WTC11 (cell line): ENCODE results near the gene AK3. TPM values are rescaled to one million over a fixed set of nuclear protein-coding genes. Genes with fewer than 3 reads are reported as not detected.

Experiments
- ATAC-seq: fragments of 200-7000 bp; cut with Tn5 transposase; 2 replicates; pipeline ENCODE4 v1.10.0; 2021; ENCODE audit warnings: mild to moderate bottlenecking, moderate library complexity
- CTCF ChIA-PET: fragments of 300-600 bp; sonication (Branson Sonifier 250); formaldehyde crosslinking; loops from one replicate; lab custom pipeline; 2021; ENCODE audit warnings: antibody characterized with exemption; lab: Charles Lee
- POLR2A ChIA-PET: fragments of 350-600 bp; sonication (Branson Sonifier 250); formaldehyde crosslinking; loops from one replicate; lab custom pipeline; 2021; ENCODE audit warnings: antibody characterized with exemption; lab: Charles Lee
- DNase-seq: peaks from one replicate; pipeline ENCODE4 v3.0.0; 2021; ENCODE audit warnings: low spot score
- H3K27ac Mint-ChIP-seq: 2 replicates; pipeline ENCODE4 v1.8.0; 2021; ENCODE audit warnings: mixed read lengths
- H3K27me3 Mint-ChIP-seq: 2 replicates; pipeline ENCODE4 v1.8.0; 2021; ENCODE audit warnings: low read depth, mild to moderate bottlenecking, moderate library complexity, mixed read lengths
- H3K36me3 Mint-ChIP-seq: 2 replicates; pipeline ENCODE4 v1.8.0; 2021; ENCODE audit warnings: mixed read lengths
- H3K4me1 Mint-ChIP-seq: 2 replicates; pipeline ENCODE4 v1.8.0; 2022; ENCODE audit warnings: mixed read lengths
- H3K4me3 Mint-ChIP-seq: 2 replicates; pipeline ENCODE4 v1.8.0; 2021; ENCODE audit warnings: mild to moderate bottlenecking, moderate library complexity, mixed read lengths
- H3K9me3 Mint-ChIP-seq: 2 replicates; pipeline ENCODE4 v1.8.0; 2021; ENCODE audit warnings: mixed read lengths
- ATF1 ChIP-seq: sonication (generic); formaldehyde crosslinking; IDR thresholded peaks from 2 replicates; pipeline ENCODE4 v1.8.1; 2023; ENCODE audit warnings: mild to moderate bottlenecking, moderate library complexity, missing genetic modification reagents
- ATF2 ChIP-seq: sonication (generic); formaldehyde crosslinking; IDR thresholded peaks from 2 replicates; pipeline ENCODE4 v1.8.1; 2022; ENCODE audit warnings: low read depth, missing genetic modification reagents, borderline replicate concordance
- ELF4 ChIP-seq: sonication (generic); formaldehyde crosslinking; IDR thresholded peaks from 2 replicates; pipeline ENCODE4 v1.8.1; 2022; ENCODE audit warnings: low read depth, mild to moderate bottlenecking, moderate library complexity, missing genetic modification reagents
- EMX1 ChIP-seq: fragments of 250-450 bp; sonication (Bioruptor Pico); IDR thresholded peaks from 2 replicates; pipeline ENCODE4 v1.8.0; 2021; ENCODE audit warnings: mild to moderate bottlenecking
- ESRRA ChIP-seq: sonication (generic); formaldehyde crosslinking; IDR thresholded peaks from 2 replicates; pipeline ENCODE4 v1.8.1; 2022; ENCODE audit warnings: mild to moderate bottlenecking, missing genetic modification reagents, borderline replicate concordance
- GTF2I ChIP-seq: fragments of 250-450 bp; sonication (Bioruptor Pico); conservative IDR thresholded peaks from 2 replicates; pipeline ENCODE4 v1.4.0; 2021; ENCODE audit warnings: mild to moderate bottlenecking
- MAX ChIP-seq: sonication (generic); formaldehyde crosslinking; IDR thresholded peaks from 2 replicates; pipeline ENCODE4 v1.8.0; 2022; ENCODE audit warnings: mild to moderate bottlenecking, missing genetic modification reagents
- MLX ChIP-seq: sonication (generic); formaldehyde crosslinking; IDR thresholded peaks from 2 replicates; pipeline ENCODE4 v1.8.1; 2023; ENCODE audit warnings: mild to moderate bottlenecking, missing genetic modification reagents, moderate library complexity
- NFYB ChIP-seq: sonication (generic); formaldehyde crosslinking; conservative IDR thresholded peaks from 2 replicates; pipeline ENCODE4 v1.8.0; 2022; ENCODE audit warnings: low read depth, missing genetic modification reagents
- PRRX2 ChIP-seq: fragments of 250-450 bp; sonication (Bioruptor Pico); IDR thresholded peaks from 2 replicates; pipeline ENCODE4 v1.8.0; 2021; ENCODE audit warnings: mild to moderate bottlenecking
- SMAD3 ChIP-seq: sonication (generic); formaldehyde crosslinking; IDR thresholded peaks from 2 replicates; pipeline ENCODE4 v1.8.0; 2022; ENCODE audit warnings: missing genetic modification reagents, mild to moderate bottlenecking, borderline replicate concordance
- USF1 ChIP-seq: sonication (generic); formaldehyde crosslinking; IDR thresholded peaks from 2 replicates; pipeline ENCODE4 v1.8.0; 2022; ENCODE audit warnings: mild to moderate bottlenecking, missing genetic modification reagents
- ZBTB43 ChIP-seq: sonication (generic); formaldehyde crosslinking; IDR thresholded peaks from 2 replicates; pipeline ENCODE4 v1.8.1; 2023; ENCODE audit warnings: mild to moderate bottlenecking, missing genetic modification reagents
- ZNF121 ChIP-seq: sonication (generic); formaldehyde crosslinking; IDR thresholded peaks from 2 replicates; pipeline ENCODE4 v1.8.0; 2023; ENCODE audit warnings: missing genetic modification reagents
- total RNA-seq: library from RNA; stranded (reverse); gene quantifications from 3 replicates; pipeline ENCODE4 v1.2.3, GENCODE V29; 2021
- TF ChIP-seq, protein P1 (sequence below): sonication (generic); formaldehyde crosslinking; IDR thresholded peaks from 2 replicates; pipeline ENCODE4 v1.8.0; 2023; ENCODE audit warnings: missing genetic modification reagents, mild to moderate bottlenecking, borderline replicate concordance
- TF ChIP-seq, protein P2 (sequence below): fragments of 250-450 bp; sonication (Bioruptor Pico); conservative IDR thresholded peaks from 2 replicates; pipeline ENCODE4 v1.9.0; 2021; ENCODE audit warnings: mild to moderate bottlenecking
- TF ChIP-seq, protein P3 (sequence below): sonication (generic); formaldehyde crosslinking; conservative IDR thresholded peaks from 2 replicates; pipeline ENCODE4 v1.8.1; 2023; ENCODE audit warnings: mild to moderate bottlenecking, low read depth, missing genetic modification reagents, moderate library complexity
- TF ChIP-seq, protein P4 (sequence below): sonication (generic); formaldehyde crosslinking; IDR thresholded peaks from 2 replicates; pipeline ENCODE4 v1.8.0; 2022; ENCODE audit warnings: mild to moderate bottlenecking, missing genetic modification reagents

Gene AK3
- total RNA-seq, 1 experiment from 2014 or later: 28.5 TPM

- CTCF ChIA-PET: no interaction called here
- no peak for DNase-seq
- no peak overlapping the region for H3K4me3 Mint-ChIP-seq
- no peaks in the 10 kb centered on the region for H3K27me3 Mint-ChIP-seq
- H3K27ac Mint-ChIP-seq: no peak overlapping the region; the same call in 1 of the 2 replicates
- peaks cover 41% of the 10 kb centered on the region for H3K36me3 Mint-ChIP-seq
- no peak for ATAC-seq
- peaks cover 7% of the 10 kb centered on the region for H3K9me3 Mint-ChIP-seq
- no peak for TF ChIP-seq ATF2 (CRISPR knock-in tag)
- TF ChIP-seq ESRRA (CRISPR knock-in tag): no peak
- TF ChIP-seq, protein P1, sequence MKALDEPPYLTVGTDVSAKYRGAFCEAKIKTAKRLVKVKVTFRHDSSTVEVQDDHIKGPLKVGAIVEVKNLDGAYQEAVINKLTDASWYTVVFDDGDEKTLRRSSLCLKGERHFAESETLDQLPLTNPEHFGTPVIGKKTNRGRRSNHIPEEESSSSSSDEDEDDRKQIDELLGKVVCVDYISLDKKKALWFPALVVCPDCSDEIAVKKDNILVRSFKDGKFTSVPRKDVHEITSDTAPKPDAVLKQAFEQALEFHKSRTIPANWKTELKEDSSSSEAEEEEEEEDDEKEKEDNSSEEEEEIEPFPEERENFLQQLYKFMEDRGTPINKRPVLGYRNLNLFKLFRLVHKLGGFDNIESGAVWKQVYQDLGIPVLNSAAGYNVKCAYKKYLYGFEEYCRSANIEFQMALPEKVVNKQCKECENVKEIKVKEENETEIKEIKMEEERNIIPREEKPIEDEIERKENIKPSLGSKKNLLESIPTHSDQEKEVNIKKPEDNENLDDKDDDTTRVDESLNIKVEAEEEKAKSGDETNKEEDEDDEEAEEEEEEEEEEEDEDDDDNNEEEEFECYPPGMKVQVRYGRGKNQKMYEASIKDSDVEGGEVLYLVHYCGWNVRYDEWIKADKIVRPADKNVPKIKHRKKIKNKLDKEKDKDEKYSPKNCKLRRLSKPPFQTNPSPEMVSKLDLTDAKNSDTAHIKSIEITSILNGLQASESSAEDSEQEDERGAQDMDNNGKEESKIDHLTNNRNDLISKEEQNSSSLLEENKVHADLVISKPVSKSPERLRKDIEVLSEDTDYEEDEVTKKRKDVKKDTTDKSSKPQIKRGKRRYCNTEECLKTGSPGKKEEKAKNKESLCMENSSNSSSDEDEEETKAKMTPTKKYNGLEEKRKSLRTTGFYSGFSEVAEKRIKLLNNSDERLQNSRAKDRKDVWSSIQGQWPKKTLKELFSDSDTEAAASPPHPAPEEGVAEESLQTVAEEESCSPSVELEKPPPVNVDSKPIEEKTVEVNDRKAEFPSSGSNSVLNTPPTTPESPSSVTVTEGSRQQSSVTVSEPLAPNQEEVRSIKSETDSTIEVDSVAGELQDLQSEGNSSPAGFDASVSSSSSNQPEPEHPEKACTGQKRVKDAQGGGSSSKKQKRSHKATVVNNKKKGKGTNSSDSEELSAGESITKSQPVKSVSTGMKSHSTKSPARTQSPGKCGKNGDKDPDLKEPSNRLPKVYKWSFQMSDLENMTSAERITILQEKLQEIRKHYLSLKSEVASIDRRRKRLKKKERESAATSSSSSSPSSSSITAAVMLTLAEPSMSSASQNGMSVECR: no peak
- TF ChIP-seq MLX (CRISPR knock-in tag): no peak
- TF ChIP-seq NFYB: no peak
- no peak for TF ChIP-seq ATF1
- TF ChIP-seq, protein P2, sequence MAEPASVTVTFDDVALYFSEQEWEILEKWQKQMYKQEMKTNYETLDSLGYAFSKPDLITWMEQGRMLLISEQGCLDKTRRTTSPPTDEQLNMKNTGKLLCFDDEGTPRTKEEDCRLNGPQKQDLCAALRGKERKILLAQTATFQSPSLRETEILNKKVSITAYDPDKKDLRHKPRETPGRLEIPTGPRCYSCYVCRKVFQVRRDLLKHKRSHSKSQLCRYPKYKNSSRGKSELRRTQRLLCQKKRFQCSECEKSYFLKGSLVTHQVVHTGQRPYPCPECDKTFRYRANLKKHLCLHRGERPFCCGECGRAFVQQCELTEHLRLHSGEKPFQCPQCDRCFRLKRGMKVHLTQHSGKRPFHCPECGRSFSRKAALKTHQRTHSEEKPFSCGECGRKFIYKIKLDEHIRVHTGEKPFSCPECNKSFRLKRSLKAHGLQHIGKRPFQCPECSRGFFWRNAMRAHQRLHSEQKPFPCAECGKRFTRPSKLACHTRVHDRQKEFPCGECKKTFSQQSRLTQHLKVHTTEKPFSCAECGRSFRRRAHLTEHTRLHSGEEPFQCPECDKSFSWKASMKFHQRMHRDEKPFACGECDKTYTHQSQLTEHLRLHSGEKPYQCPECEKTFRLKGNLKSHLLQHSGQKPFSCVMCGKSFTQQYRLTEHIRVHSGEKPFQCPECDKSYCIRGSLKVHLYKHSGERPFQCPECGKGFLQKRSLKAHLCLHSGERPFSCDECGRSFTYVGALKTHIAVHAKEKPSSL: no peak
- TF ChIP-seq, protein P3, sequence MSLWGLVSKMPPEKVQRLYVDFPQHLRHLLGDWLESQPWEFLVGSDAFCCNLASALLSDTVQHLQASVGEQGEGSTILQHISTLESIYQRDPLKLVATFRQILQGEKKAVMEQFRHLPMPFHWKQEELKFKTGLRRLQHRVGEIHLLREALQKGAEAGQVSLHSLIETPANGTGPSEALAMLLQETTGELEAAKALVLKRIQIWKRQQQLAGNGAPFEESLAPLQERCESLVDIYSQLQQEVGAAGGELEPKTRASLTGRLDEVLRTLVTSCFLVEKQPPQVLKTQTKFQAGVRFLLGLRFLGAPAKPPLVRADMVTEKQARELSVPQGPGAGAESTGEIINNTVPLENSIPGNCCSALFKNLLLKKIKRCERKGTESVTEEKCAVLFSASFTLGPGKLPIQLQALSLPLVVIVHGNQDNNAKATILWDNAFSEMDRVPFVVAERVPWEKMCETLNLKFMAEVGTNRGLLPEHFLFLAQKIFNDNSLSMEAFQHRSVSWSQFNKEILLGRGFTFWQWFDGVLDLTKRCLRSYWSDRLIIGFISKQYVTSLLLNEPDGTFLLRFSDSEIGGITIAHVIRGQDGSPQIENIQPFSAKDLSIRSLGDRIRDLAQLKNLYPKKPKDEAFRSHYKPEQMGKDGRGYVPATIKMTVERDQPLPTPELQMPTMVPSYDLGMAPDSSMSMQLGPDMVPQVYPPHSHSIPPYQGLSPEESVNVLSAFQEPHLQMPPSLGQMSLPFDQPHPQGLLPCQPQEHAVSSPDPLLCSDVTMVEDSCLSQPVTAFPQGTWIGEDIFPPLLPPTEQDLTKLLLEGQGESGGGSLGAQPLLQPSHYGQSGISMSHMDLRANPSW (CRISPR knock-in tag): no peak
- no peak for TF ChIP-seq SMAD3 (CRISPR knock-in tag)
- no peak for TF ChIP-seq EMX1 (CRISPR knock-in tag)
- TF ChIP-seq GTF2I (CRISPR knock-in tag): no peak
- no peak for TF ChIP-seq ZNF121 (CRISPR knock-in tag)
- TF ChIP-seq, all 79 proteins: peak for 0
- POLR2A ChIA-PET: no interaction called here
- H3K4me1 Mint-ChIP-seq: no peaks in the 10 kb centered on the region
These were observed 27.2 kb downstream of the AK3 start for GRCh38 chr9:4713849-4714248.

DNA sequence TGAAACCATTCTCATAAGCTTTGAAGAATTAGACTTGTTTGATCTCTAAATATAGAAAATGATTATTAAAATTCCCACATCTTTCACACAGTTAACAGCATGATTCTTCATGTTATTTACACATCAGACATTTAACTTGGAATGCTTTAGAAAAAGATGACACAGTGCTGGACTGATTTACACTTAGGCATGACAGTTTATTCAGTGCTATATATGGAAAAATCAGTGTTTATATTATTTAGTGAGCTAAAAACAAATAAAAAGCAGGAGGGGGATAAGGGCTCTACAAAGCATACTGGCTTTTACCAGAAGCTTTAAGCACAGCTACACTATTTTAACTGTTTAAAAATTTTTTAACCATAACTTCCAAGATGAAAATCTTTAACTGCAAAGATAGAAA is 31.6 kb downstream of the AK3 start:
- ATAC-seq (no peak), DNase-seq (no peak)
- POLR2A ChIA-PET: no interaction called here
- peaks cover 15% of the 10 kb centered on the region for H3K36me3 Mint-ChIP-seq
- CTCF ChIA-PET: no interaction called here
- H3K27ac Mint-ChIP-seq: no peak overlapping the region
- H3K4me3 Mint-ChIP-seq: no peak overlapping the region
- no peaks in the 10 kb centered on the region for H3K4me1 Mint-ChIP-seq
- H3K9me3 Mint-ChIP-seq: peaks cover 7% of the 10 kb centered on the region
- H3K27me3 Mint-ChIP-seq: no peaks in the 10 kb centered on the region
- no peak for TF ChIP-seq USF1 (CRISPR knock-in tag)
- no peak for TF ChIP-seq ZBTB43
- TF ChIP-seq, protein P4, sequence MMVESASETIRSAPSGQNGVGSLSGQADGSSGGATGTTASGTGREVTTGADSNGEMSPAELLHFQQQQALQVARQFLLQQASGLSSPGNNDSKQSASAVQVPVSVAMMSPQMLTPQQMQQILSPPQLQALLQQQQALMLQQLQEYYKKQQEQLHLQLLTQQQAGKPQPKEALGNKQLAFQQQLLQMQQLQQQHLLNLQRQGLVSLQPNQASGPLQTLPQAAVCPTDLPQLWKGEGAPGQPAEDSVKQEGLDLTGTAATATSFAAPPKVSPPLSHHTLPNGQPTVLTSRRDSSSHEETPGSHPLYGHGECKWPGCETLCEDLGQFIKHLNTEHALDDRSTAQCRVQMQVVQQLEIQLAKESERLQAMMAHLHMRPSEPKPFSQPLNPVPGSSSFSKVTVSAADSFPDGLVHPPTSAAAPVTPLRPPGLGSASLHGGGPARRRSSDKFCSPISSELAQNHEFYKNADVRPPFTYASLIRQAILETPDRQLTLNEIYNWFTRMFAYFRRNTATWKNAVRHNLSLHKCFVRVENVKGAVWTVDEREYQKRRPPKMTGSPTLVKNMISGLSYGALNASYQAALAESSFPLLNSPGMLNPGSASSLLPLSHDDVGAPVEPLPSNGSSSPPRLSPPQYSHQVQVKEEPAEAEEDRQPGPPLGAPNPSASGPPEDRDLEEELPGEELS (CRISPR knock-in tag): no peak
- no peak for TF ChIP-seq MLX (CRISPR knock-in tag)
- no peak for TF ChIP-seq ELF4 (CRISPR knock-in tag)
- no peak for TF ChIP-seq PRRX2
- no peak for TF ChIP-seq MAX (CRISPR knock-in tag)
- no peak for TF ChIP-seq SMAD3 (CRISPR knock-in tag)
